HG03064 (cell line): ENCODE data around the gene RHOXF2B.

Experiments
- ATAC-seq: cut with Tn5 transposase; IDR thresholded peaks from one replicate; pipeline ENCODE4 v1.9.1; 2021; ENCODE audit warnings: low read depth; ENCODE audit not compliant: unreplicated experiment

Gene RHOXF2B

GRCh38 chrX:120022763-120023162, 54.7 kb downstream of the RHOXF2B start:
- no peak for ATAC-seq
